A549 treated with AZD2906 at 1 μM for 4 hours (cell line): ENCODE data around the gene ZFP1. TPM values are rescaled to one million over a fixed set of nuclear protein-coding genes. Genes with fewer than 3 reads are reported as not detected.

ENCODE experiments used
- total RNA-seq: library from RNA; stranded (reverse); fragments of 200-300 nt; extraction: Qiagen RNA extraction; gene quantifications from 5 replicates; pipeline ENCODE4 v1.2.3, GENCODE V29; 2022

The ZFP1 gene
- total RNA-seq: 8.2 to 13.2 TPM (median 10.2 TPM) in 5 replicates

DNA sequence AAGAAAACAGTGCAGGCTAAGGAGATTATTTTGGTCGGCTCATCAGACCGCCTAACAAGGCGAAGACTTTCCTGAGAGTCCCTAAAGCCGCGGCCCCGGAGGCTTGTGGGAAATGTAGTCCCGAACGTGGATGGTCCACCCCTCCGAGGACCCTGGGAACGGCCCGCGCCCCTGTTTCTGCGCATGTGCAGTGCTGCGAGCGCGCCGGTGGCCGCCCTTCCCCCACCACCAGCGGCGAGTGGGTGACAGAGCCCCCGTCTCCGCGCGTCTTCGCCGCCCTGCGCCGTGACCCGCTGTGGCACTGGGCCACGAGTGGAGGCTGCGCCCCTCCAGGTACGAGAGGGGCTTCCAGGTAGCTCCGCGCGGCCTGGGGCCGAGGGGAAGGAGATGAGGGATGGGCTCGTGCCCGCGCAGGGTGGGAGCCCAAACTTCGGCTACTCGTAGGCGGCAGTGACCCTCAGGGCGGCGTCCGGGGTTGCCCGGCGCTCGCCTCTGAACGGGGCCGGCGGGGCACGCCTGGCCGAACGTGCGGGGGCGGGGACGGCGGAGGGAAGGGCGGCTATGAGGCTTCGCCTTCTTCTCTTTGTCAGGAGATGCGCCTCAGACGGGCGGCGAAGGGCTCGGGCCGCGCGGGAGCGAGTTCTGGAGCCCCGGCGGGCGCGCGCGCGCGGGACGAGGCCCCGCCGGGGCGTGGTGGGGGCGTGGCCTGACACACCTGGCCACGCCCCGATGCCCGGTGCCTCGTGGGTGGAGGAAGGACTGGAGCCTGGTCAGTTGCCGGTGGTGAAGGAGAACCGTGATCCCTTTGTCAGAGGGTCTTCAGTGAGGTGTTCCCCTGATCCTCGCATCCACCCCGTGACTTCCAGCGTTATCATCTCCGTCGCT is at the start of gene ZFP1:
ZFP1 (plus strand) TSS at position 214 of the 885 bp plus-strand sequence. CDS start 4,428 bp downstream, outside the sequence.

DNA sequence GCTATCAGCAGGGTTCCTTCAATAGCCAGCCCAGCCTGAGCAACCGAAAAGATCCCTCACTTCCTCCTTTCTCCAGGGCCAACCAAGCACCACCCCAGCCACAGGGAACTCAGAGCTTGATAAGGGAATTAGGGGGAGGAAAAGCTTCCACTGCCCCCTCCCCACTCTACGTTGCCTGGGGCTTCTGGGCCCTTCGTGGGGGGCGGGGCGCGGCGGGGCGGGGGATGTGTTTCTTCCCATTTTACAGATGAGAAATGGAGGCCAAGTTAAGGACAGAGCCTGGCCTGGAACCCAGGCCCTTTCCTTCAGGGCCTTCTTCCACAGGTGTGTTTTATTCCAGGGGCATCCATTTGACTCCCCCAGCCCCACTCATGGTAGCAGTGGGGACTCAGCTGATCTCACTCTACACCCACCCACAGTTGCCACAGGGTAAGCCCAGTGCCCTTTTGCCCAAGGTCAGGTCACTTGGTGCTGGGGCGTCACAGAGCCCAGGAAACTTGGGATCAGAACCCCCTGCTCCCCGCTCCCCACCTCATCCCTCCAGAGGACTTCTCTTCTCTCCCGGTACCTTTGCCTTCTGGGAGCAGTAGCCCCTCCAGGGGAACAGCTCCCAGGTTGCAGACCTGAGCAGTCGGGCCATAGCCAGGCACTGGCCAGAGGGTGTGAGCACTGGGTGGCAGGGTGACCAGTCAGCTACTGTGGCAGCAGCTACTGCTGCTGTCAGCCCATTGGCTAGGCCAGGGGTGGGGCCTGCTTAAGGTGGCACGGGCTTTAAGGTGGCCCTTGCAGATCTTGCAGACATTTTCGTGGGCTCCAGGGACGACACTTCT is 32.0 kb upstream of the ZFP1 start, which contains the start of gene LDHD:
LDHD (minus strand) TSS at position 700 of the 830 bp plus-strand sequence; CDS start at position 640, 60 bp downstream.

GRCh38 chr16:75206749-75207451 is 58.6 kb downstream of the ZFP1 start, which contains the start of gene CTRB2:
Gene CTRB2 (minus strand): TSS chr16:75207161. CDS start chr16:75207141, 20 bp downstream.

GRCh38 chr16:75218256-75219076 is 70.1 kb downstream of the ZFP1 start, which contains the start of gene CTRB1:
Gene CTRB1 (plus strand): TSS chr16:75218988. CDS start chr16:75219008, 20 bp downstream.

Other genes with a start within 250 kb of the ZFP1 start
- 22.9 to 29.2 TPM (median 27.1 TPM) in 5 replicates for gene WDR59, start 163.4 kb upstream of the ZFP1 start, total RNA-seq
- 13.5 to 23.5 TPM (median 22.6 TPM) in 5 replicates for gene ZNRF1, start 149.5 kb upstream of the ZFP1 start, total RNA-seq
- 0.29 to 0.98 TPM (median 0.82 TPM) in 5 replicates for gene LDHD, start 31.7 kb upstream of the ZFP1 start, total RNA-seq
- 0.16 TPM in 1 of 5 replicates, not detected in the others for gene CTRB2, start 58.6 kb downstream of the ZFP1 start, total RNA-seq
- gene CTRB1, start 70.5 kb downstream of the ZFP1 start, total RNA-seq: not detected in 5 replicates
- gene BCAR1, start 103.1 kb downstream of the ZFP1 start, total RNA-seq: 88.5 to 127 TPM (median 123 TPM) in 5 replicates